WTC11 (cell line): ENCODE measurements around the gene S1PR3. TPM values are rescaled to one million over a fixed set of nuclear protein-coding genes. Genes with fewer than 3 reads are reported as not detected.

Source experiments
- ATAC-seq: fragments of 200-7000 bp; cut with Tn5 transposase; 2 replicates; pipeline ENCODE4 v1.10.0; 2021; ENCODE audit warnings: mild to moderate bottlenecking, moderate library complexity
- CTCF ChIA-PET: fragments of 300-600 bp; sonication (Branson Sonifier 250); formaldehyde crosslinking; loops from one replicate; lab custom pipeline; 2021; ENCODE audit warnings: antibody characterized with exemption; lab: Charles Lee
- POLR2A ChIA-PET: fragments of 350-600 bp; sonication (Branson Sonifier 250); formaldehyde crosslinking; loops from one replicate; lab custom pipeline; 2021; ENCODE audit warnings: antibody characterized with exemption; lab: Charles Lee
- DNase-seq: peaks from one replicate; pipeline ENCODE4 v3.0.0; 2021; ENCODE audit warnings: low spot score
- H3K27ac Mint-ChIP-seq: 2 replicates; pipeline ENCODE4 v1.8.0; 2021; ENCODE audit warnings: mixed read lengths
- H3K27me3 Mint-ChIP-seq: 2 replicates; pipeline ENCODE4 v1.8.0; 2021; ENCODE audit warnings: low read depth, mild to moderate bottlenecking, moderate library complexity, mixed read lengths
- H3K36me3 Mint-ChIP-seq: 2 replicates; pipeline ENCODE4 v1.8.0; 2021; ENCODE audit warnings: mixed read lengths
- H3K4me1 Mint-ChIP-seq: 2 replicates; pipeline ENCODE4 v1.8.0; 2022; ENCODE audit warnings: mixed read lengths
- H3K4me3 Mint-ChIP-seq: 2 replicates; pipeline ENCODE4 v1.8.0; 2021; ENCODE audit warnings: mild to moderate bottlenecking, moderate library complexity, mixed read lengths
- H3K9me3 Mint-ChIP-seq: 2 replicates; pipeline ENCODE4 v1.8.0; 2021; ENCODE audit warnings: mixed read lengths
- FOXP1 ChIP-seq: sonication (generic); formaldehyde crosslinking; IDR thresholded peaks from 2 replicates; pipeline ENCODE4 v1.8.0; 2022; ENCODE audit warnings: missing genetic modification reagents, mild to moderate bottlenecking, moderate library complexity, borderline replicate concordance
- IRF2 ChIP-seq: sonication (generic); formaldehyde crosslinking; IDR thresholded peaks from 2 replicates; pipeline ENCODE4 v1.8.0; 2022; ENCODE audit warnings: low read depth, missing genetic modification reagents, borderline replicate concordance
- JAZF1 ChIP-seq: fragments of 250-450 bp; sonication (Bioruptor Pico); IDR thresholded peaks from 2 replicates; pipeline ENCODE4 v1.9.0; 2021; ENCODE audit warnings: moderate library complexity, mild to moderate bottlenecking, inconsistent platforms
- MXD4 ChIP-seq: fragments of 250-450 bp; sonication (Bioruptor Pico); IDR thresholded peaks from 2 replicates; pipeline ENCODE4 v1.8.0; 2021; ENCODE audit warnings: mild to moderate bottlenecking, moderate library complexity, borderline replicate concordance
- NR3C1 ChIP-seq: sonication (generic); formaldehyde crosslinking; conservative IDR thresholded peaks from 2 replicates; pipeline ENCODE4 v1.8.1; 2023; ENCODE audit warnings: low read depth, mild to moderate bottlenecking, missing genetic modification reagents
- SMAD4 ChIP-seq: sonication (generic); formaldehyde crosslinking; IDR thresholded peaks from 2 replicates; pipeline ENCODE4 v1.8.0; 2022; ENCODE audit warnings: mild to moderate bottlenecking, missing genetic modification reagents
- SP1 ChIP-seq: sonication (generic); formaldehyde crosslinking; conservative IDR thresholded peaks from 2 replicates; pipeline ENCODE4 v1.8.1; 2022; ENCODE audit warnings: missing genetic modification reagents
- TP53 ChIP-seq: sonication (generic); formaldehyde crosslinking; IDR thresholded peaks from 2 replicates; pipeline ENCODE4 v1.8.1; 2023; ENCODE audit warnings: mild to moderate bottlenecking, missing genetic modification reagents
- ZNF121 ChIP-seq: sonication (generic); formaldehyde crosslinking; IDR thresholded peaks from 2 replicates; pipeline ENCODE4 v1.8.0; 2023; ENCODE audit warnings: missing genetic modification reagents
- ZNF138 ChIP-seq: sonication (generic); formaldehyde crosslinking; conservative IDR thresholded peaks from 2 replicates; pipeline ENCODE4 v1.8.1; 2022; ENCODE audit warnings: mild to moderate bottlenecking, moderate library complexity, missing genetic modification reagents
- ZNF423 ChIP-seq: fragments of 250-450 bp; sonication (Bioruptor Pico); IDR thresholded peaks from 2 replicates; pipeline ENCODE4 v2.1.2; 2022; ENCODE audit warnings: mild to moderate bottlenecking, moderate library complexity
- ZNF671 ChIP-seq: fragments of 250-450 bp; sonication (Bioruptor Pico); IDR thresholded peaks from 2 replicates; pipeline ENCODE4 v1.8.0; 2021; ENCODE audit warnings: mild to moderate bottlenecking
- total RNA-seq: library from RNA; stranded (reverse); gene quantifications from 3 replicates; pipeline ENCODE4 v1.2.3, GENCODE V29; 2021
- TF ChIP-seq, protein P1 (sequence below): sonication (generic); formaldehyde crosslinking; IDR thresholded peaks from 2 replicates; pipeline ENCODE4 v1.8.1; 2022; ENCODE audit warnings: low read depth, missing genetic modification reagents, borderline replicate concordance
- TF ChIP-seq, protein P2 (sequence below): sonication (generic); formaldehyde crosslinking; IDR thresholded peaks from 2 replicates; pipeline ENCODE4 v1.8.1; 2023; ENCODE audit warnings: mild to moderate bottlenecking, moderate library complexity, missing genetic modification reagents
- TF ChIP-seq, protein P3 (sequence below): sonication (generic); formaldehyde crosslinking; IDR thresholded peaks from 2 replicates; pipeline ENCODE4 v1.8.1; 2023; ENCODE audit warnings: mild to moderate bottlenecking, missing genetic modification reagents, moderate library complexity
- TF ChIP-seq, protein P4 (sequence below): sonication (generic); formaldehyde crosslinking; IDR thresholded peaks from 2 replicates; pipeline ENCODE4 v1.8.1; 2023; ENCODE audit warnings: mild to moderate bottlenecking, missing genetic modification reagents
- TF ChIP-seq, protein P5 (sequence below): sonication (generic); formaldehyde crosslinking; IDR thresholded peaks from 2 replicates; pipeline ENCODE4 v1.8.0; 2022; ENCODE audit warnings: mild to moderate bottlenecking, missing genetic modification reagents
- TF ChIP-seq, protein P6 (sequence below): fragments of 200-600 bp; IDR thresholded peaks from 2 replicates; pipeline ENCODE4 v1.8.0; 2022; ENCODE audit warnings: antibody characterized with exemption
- TF ChIP-seq, protein P7 (sequence below): sonication (generic); formaldehyde crosslinking; conservative IDR thresholded peaks from 2 replicates; pipeline ENCODE4 v1.8.1; 2022; ENCODE audit warnings: mild to moderate bottlenecking, missing genetic modification reagents
- TF ChIP-seq, protein P8 (sequence below): sonication (generic); formaldehyde crosslinking; IDR thresholded peaks from 2 replicates; pipeline ENCODE4 v1.8.0; 2023; ENCODE audit warnings: mild to moderate bottlenecking, missing genetic modification reagents

Gene S1PR3
- total RNA-seq, 1 experiment from 2014 or later: 7.1 TPM

DNA sequence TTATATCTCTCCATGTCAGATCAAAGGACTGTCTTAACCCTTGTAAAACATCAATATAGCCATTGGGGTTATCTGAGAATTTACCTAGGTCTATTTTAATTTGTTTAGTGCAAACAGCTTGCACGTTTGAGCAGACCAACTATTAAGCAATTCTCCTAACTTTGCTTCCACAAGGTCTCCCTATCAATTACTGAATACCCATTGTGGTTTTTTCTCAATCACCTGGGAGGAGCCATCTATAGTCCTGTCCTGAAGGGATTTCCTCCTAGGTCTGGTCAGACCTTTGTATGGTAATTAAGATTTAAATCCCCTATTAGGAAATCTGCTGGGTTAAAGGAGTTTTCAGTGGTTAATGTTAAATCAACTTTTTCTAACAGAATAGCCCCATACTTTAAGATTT is 48.9 kb upstream of the S1PR3 start:
- Mint-ChIP-seq H3K36me3 (no peaks in the 10 kb centered on the region; the same call in none of the 2 replicates), H3K4me3 (no peak overlapping the region), H3K27ac (no peak overlapping the region), H3K9me3 (peaks cover 20% of the 10 kb centered on the region), H3K4me1 (no peaks in the 10 kb centered on the region), H3K27me3 (peaks cover 3% of the 10 kb centered on the region; the same call in 1 of the 2 replicates)
- ChIA-PET POLR2A (no interaction called here), CTCF (no interaction called here)
- no peak for TF ChIP-seq MXD4 (CRISPR knock-in tag)
- TF ChIP-seq, protein P1, sequence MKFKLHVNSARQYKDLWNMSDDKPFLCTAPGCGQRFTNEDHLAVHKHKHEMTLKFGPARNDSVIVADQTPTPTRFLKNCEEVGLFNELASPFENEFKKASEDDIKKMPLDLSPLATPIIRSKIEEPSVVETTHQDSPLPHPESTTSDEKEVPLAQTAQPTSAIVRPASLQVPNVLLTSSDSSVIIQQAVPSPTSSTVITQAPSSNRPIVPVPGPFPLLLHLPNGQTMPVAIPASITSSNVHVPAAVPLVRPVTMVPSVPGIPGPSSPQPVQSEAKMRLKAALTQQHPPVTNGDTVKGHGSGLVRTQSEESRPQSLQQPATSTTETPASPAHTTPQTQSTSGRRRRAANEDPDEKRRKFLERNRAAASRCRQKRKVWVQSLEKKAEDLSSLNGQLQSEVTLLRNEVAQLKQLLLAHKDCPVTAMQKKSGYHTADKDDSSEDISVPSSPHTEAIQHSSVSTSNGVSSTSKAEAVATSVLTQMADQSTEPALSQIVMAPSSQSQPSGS (CRISPR knock-in tag): no peak
- no peak for TF ChIP-seq ZNF423 (CRISPR knock-in tag)
- no peak for TF ChIP-seq ZNF138 (CRISPR knock-in tag)
- TF ChIP-seq, protein P2, sequence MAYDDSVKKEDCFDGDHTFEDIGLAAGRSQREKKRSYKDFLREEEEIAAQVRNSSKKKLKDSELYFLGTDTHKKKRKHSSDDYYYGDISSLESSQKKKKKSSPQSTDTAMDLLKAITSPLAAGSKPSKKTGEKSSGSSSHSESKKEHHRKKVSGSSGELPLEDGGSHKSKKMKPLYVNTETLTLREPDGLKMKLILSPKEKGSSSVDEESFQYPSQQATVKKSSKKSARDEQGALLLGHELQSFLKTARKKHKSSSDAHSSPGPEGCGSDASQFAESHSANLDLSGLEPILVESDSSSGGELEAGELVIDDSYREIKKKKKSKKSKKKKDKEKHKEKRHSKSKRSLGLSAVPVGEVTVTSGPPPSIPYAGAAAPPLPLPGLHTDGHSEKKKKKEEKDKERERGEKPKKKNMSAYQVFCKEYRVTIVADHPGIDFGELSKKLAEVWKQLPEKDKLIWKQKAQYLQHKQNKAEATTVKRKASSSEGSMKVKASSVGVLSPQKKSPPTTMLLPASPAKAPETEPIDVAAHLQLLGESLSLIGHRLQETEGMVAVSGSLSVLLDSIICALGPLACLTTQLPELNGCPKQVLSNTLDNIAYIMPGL (CRISPR knock-in tag): no peak
- no peak for TF ChIP-seq ZNF121 (CRISPR knock-in tag)
- TF ChIP-seq IRF2 (CRISPR knock-in tag): no peak
- TF ChIP-seq JAZF1 (CRISPR knock-in tag): no peak
- no peak for TF ChIP-seq FOXP1 (CRISPR knock-in tag)
- TF ChIP-seq, protein P3, sequence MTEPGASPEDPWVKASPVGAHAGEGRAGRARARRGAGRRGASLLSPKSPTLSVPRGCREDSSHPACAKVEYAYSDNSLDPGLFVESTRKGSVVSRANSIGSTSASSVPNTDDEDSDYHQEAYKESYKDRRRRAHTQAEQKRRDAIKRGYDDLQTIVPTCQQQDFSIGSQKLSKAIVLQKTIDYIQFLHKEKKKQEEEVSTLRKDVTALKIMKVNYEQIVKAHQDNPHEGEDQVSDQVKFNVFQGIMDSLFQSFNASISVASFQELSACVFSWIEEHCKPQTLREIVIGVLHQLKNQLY (CRISPR knock-in tag): no peak
- no peak for TF ChIP-seq SMAD4 (CRISPR knock-in tag)
- TF ChIP-seq TP53: no peak
- no peak for TF ChIP-seq ZNF671 (CRISPR knock-in tag)
- TF ChIP-seq, protein P4, sequence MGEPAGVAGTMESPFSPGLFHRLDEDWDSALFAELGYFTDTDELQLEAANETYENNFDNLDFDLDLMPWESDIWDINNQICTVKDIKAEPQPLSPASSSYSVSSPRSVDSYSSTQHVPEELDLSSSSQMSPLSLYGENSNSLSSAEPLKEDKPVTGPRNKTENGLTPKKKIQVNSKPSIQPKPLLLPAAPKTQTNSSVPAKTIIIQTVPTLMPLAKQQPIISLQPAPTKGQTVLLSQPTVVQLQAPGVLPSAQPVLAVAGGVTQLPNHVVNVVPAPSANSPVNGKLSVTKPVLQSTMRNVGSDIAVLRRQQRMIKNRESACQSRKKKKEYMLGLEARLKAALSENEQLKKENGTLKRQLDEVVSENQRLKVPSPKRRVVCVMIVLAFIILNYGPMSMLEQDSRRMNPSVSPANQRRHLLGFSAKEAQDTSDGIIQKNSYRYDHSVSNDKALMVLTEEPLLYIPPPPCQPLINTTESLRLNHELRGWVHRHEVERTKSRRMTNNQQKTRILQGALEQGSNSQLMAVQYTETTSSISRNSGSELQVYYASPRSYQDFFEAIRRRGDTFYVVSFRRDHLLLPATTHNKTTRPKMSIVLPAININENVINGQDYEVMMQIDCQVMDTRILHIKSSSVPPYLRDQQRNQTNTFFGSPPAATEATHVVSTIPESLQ (CRISPR knock-in tag): no peak
- ATAC-seq (no peak), DNase-seq (no peak)

DNA sequence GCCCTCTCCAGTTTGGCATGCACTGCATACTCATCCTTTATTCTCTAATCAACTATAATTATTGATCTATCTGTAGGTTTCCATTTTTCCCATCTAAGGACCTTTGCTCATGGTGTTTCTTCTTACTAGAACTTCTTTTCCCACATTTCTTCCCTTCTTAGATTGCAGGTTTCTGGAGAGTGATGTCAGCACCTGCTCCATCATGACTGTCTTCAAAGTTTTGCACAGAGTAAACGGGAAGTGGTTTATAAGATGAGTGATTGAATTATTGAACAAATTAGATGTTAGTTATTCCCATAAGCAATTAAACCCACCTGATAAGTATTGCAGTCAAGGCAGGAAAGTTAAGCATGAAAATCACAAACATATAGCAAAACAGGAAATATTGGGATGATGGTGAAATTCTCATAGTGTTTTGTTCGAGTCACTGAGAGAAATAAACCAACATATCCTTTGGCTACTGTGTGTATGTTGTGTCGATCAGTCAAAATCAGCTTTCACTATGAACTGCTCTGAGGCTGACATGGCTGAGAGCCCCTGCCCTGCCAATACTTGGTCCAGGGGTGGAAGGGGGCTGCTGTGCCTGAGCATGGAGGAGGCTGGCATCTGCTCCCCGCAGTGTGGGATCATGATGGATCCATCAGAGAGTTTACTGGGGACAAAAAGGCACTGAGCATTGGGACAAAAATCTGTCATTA is 45.5 kb upstream of the S1PR3 start:
- no peak for ATAC-seq
- peaks cover 11% of the 10 kb centered on the region for H3K9me3 Mint-ChIP-seq
- peaks cover 13% of the 10 kb centered on the region for H3K4me1 Mint-ChIP-seq
- ChIA-PET POLR2A (no interaction called here), CTCF (no interaction called here)
- no peak for TF ChIP-seq NR3C1
- TF ChIP-seq, protein P5, sequence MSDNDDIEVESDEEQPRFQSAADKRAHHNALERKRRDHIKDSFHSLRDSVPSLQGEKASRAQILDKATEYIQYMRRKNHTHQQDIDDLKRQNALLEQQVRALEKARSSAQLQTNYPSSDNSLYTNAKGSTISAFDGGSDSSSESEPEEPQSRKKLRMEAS (CRISPR knock-in tag): no peak
- TF ChIP-seq, protein P6, sequence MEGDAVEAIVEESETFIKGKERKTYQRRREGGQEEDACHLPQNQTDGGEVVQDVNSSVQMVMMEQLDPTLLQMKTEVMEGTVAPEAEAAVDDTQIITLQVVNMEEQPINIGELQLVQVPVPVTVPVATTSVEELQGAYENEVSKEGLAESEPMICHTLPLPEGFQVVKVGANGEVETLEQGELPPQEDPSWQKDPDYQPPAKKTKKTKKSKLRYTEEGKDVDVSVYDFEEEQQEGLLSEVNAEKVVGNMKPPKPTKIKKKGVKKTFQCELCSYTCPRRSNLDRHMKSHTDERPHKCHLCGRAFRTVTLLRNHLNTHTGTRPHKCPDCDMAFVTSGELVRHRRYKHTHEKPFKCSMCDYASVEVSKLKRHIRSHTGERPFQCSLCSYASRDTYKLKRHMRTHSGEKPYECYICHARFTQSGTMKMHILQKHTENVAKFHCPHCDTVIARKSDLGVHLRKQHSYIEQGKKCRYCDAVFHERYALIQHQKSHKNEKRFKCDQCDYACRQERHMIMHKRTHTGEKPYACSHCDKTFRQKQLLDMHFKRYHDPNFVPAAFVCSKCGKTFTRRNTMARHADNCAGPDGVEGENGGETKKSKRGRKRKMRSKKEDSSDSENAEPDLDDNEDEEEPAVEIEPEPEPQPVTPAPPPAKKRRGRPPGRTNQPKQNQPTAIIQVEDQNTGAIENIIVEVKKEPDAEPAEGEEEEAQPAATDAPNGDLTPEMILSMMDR: no peak
- TF ChIP-seq, protein P7, sequence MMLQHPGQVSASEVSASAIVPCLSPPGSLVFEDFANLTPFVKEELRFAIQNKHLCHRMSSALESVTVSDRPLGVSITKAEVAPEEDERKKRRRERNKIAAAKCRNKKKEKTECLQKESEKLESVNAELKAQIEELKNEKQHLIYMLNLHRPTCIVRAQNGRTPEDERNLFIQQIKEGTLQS: no peak
- TF ChIP-seq SP1 (CRISPR knock-in tag): no peak
- no peak for TF ChIP-seq SMAD4 (CRISPR knock-in tag)
- TF ChIP-seq, protein P8, sequence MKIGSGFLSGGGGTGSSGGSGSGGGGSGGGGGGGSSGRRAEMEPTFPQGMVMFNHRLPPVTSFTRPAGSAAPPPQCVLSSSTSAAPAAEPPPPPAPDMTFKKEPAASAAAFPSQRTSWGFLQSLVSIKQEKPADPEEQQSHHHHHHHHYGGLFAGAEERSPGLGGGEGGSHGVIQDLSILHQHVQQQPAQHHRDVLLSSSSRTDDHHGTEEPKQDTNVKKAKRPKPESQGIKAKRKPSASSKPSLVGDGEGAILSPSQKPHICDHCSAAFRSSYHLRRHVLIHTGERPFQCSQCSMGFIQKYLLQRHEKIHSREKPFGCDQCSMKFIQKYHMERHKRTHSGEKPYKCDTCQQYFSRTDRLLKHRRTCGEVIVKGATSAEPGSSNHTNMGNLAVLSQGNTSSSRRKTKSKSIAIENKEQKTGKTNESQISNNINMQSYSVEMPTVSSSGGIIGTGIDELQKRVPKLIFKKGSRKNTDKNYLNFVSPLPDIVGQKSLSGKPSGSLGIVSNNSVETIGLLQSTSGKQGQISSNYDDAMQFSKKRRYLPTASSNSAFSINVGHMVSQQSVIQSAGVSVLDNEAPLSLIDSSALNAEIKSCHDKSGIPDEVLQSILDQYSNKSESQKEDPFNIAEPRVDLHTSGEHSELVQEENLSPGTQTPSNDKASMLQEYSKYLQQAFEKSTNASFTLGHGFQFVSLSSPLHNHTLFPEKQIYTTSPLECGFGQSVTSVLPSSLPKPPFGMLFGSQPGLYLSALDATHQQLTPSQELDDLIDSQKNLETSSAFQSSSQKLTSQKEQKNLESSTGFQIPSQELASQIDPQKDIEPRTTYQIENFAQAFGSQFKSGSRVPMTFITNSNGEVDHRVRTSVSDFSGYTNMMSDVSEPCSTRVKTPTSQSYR: no peak
- DNase-seq: no peak
- H3K27ac Mint-ChIP-seq: no peak overlapping the region
- no peak overlapping the region for H3K4me3 Mint-ChIP-seq
- no peaks in the 10 kb centered on the region for H3K27me3 Mint-ChIP-seq
- H3K36me3 Mint-ChIP-seq: no peaks in the 10 kb centered on the region; the same call in 1 of the 2 replicates
